HL-60/S4 treated with phorbol 12-myristate 13-acetate at 8.2 ng/mL for 4 days and 3 days (cell line): Measurements from ENCODE around the gene PRKAR1B.

Source experiments
- in situ Hi-C: fragments of 300-500 bp; cut with MboI; formaldehyde crosslinking; loops from 2 replicates; pipeline ENCODE4 v1.15.0; 2022; ENCODE audit warnings: low sequenced_read_pairs

PRKAR1B gene

DNA sequence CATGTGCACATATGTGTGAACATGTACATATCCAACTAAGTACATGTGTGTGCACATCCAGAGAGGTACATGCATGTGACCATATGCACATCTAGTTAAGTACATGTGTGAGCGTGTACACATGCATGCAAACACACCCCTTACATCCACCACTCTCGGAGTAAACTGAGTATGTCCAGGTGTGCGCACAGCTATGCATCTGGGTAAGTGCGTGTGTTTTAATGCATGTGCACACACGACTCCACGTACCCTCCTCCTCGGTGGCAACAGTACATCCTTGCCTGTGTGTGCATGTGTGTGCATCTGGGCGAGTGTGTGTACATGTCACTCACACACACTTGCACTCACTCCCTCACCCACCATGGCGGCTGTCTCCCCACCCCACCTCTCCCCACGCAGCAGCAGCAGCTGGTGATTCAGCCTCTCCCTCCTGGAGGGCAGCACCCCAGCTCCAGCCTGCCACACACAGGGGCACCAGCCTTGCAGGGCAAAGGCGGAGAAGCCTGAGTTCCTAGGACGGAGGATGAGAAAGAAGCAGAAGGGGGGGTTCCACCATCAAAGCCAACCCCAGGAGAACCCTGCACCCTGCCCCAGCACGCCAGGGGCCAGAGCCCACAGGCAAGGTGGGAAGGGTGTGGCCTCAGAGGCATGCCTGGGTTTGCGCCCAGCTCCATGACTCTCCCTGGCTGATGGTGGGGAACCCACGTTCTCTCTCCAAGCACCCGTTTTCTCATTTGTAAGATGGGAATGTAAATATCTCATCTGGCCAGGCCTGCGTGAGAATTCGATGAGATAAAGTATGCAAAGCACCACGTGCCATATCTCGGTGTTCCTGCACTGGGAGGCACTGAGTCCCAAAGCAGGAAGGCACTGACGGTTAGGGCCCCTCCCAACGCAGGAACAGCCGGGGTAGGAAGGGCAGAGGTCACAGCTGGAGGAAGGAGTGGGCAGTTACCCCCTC lies 28.3 kb downstream of the PRKAR1B start:
- in situ Hi-C loops, result no loop called here

DNA sequence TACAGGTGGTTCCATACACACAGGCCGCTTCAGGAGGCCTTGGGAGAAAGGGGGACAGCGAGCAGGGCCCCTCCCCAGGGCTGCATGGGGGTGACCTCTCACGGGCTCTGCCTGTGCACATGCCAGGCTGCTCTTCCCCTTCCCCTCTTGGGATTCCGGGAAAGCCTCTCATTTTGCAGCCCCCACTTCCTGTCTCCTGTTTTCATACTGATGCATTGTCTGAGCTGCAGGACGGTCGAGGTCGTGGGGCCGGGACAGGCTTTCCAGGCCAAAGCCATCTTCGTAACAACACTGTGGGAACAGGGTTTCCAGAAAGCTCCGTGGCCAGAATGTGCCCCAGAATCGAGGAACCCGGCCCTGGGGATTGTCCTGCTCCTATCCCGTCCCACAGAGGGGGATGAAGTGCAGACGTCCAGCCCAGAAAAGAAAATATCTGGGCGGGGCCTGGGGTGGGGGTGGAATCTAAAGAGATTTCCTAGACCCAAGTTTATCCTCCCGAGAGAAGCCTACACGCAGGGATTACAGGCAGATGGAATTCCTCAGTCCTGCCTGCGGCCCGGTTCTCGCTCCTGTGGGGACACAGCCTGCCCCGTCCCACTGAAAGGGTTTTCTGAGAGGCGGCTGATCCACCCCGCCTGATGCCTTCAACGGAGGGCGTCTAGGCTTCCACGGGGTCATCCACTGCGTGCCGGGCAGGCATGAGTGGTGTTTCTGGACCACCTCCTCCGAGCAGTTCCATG lies 30.1 kb downstream of the PRKAR1B start:
- in situ Hi-C loops, result no loop called here

DNA sequence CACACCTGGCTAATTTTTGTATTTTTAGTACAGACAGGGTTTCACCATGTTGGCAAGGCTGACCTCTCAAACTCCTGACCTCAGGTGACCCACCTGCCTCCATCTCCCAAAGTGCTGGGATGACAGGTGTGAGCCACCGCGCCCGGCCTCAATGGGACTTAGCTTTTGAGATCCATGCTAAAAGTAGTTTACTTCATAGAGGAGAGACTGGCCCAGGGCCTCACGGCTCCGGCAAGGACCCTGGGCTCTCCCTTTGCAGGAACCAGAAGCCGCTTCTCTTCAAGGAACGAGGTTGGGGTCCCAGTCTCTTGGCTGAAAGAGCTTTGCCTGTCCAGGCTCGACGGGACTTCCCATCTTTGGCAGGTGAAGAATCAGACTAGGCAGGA lies 30.7 kb downstream of the PRKAR1B start:
- in situ Hi-C loops, result no loop called here

DNA sequence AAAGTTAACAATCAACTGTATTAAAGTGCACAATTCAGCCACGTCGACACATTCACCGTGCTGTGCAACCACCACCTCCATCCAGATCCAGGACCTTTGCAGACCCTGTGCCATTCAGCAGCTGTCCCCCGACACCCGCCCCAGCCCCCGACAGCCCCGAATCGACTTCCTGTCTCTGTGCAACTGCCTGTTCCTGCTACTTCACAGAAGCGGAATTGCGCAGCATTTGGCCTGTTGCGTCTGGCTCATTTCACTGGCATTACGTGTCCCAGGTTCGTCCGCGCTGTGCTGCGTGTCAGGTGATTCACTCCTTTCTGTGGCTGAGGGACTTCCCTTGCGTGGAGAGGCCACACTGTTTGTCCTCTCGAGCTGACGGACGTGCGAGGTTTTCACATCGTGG lies 33.8 kb downstream of the PRKAR1B start:
- in situ Hi-C loops, result no loop called here

DNA sequence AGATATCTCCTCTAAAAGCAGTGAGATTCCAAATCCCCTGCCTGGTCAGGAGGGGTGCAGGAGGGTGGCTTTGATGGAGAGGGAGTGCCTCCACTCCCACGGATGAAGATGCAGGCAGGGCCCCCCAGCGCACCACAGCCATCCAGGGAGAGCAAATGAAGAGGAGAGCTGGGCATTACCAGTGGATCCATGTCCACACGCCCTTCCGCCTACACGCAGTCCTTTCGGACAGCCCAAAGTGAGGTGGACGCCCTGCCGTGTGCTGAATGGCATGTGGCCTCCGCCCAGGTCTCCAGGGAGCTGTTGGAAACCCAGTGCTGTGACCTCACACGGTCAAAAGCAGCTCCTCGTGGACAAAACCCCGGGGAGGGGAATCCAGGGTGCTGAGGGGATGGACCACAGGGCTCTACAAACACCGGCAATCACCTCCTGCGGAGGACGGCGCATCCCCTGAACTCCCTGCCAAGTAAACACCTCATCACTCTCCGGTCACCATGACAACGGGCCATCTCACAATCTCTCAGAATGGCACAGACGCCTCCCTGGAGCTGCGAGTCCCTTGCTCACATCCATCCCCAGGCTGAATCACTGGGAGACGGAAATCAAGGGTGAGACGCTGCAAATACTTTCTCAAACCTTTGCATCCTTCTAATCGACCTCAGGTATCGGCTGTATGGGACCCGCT lies 35.6 kb downstream of the PRKAR1B start:
- in situ Hi-C loops, result no loop called here

DNA sequence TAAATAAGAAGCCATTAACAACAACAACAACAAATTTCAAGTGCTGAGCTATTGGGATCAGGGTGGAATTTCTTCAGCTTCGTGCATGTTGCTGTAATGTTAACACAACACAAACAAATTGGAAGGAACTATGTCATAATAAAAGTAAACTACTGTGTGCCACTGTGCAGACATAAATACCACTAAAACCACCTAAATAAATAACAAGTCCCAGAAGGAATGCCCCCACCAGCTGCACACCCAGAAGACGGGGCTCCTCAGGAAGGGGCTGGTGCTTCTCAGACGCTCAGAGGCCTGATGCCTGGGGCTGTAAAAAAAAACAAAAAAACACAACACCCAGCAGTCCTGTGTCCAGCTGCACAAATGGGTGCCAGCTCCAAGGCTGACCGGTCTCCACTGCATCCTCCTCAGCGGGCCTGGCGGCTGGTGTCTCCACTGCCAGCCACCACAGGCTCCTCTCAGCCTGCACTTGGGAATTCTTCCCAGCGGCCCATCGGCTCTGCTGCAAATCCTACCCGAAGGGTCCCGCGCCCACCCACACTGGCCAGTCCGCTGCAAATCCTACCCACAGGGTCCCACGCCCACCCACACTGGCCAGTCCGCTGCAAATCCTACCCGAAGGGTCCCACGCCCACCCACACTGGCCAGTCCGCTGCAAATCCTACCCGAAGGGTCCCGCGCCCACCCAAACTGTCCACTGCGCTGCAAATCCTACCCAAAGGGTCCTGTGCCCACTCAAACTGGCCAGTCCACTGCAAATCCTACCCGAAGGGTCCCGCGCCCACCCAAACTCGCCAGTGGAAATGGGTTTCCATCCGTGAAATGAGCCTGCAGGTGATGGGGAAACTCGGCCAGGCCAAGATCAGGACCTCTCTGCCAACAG lies 36.4 kb downstream of the PRKAR1B start:
- in situ Hi-C loops, result no loop called here

DNA sequence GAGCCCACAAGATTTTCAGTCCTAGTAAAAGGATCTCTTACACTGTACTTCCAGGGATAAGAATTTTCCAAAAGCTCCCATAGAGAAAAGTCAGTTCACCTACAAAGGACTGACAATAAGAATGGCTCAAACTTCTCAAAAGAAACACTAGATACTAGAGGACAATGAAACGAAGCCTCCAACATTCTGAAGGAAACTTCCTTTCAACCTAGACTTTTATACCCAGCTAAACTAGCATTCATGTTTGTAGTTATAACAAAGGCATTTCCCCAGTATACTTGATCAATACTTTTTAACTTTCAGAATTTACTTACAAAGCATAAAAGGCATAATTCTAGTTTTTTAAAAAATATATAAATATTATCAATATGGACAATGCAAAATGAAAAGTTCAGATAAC lies 41.5 kb downstream of the PRKAR1B start:
- in situ Hi-C loops, result no loop called here

DNA sequence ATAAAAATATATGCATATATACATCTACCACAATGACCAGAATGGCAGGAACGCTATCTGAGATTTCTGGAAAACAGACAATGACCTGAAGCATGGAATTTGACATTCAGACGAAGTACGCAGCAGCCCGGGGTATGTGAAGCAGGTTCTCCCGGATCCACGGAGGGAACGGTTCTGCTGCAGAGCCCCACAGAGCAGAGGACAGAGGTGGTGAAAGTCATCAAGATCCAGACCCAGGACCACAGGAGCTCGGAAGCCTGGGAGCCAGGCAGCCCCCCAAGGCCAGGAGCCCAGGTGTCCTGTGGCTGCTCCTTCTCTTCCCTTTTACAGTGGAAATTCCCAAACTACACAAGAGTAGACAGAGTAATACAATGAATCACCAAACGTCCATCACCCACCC lies 42.7 kb downstream of the PRKAR1B start:
- in situ Hi-C loops, result no loop called here

DNA sequence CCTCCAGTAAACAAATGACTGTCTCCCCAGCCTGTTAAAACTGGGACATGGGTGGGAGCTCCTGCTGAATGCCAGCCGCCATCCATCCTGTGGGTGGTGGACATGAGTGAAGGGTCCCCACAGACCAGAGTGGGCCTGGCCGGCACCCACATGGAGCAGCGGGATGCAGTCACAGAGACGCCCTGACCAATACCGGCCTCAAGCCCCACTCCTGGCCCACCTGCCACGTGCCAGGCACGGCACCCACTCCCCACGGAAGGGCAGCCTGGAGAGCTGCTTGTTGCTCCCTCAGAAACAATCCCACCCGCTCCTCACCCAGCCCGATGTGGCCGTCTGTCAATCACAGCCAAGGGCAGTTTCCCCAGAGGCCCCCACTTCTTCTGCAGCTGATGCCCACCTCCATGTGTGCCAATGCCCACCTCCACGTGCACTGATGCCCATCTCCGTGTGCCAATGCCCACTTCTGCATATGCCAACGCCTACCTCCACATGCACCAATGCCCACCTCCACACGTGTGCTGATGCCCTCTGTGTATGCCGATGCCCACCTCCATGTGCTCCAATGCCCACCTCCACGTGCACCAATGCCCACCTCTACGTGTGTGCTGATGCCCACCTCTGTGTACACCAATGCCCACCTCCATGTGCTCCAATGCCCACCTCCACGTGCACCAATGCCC lies 43.4 kb downstream of the PRKAR1B start:
- in situ Hi-C loops, result no loop called here

DNA sequence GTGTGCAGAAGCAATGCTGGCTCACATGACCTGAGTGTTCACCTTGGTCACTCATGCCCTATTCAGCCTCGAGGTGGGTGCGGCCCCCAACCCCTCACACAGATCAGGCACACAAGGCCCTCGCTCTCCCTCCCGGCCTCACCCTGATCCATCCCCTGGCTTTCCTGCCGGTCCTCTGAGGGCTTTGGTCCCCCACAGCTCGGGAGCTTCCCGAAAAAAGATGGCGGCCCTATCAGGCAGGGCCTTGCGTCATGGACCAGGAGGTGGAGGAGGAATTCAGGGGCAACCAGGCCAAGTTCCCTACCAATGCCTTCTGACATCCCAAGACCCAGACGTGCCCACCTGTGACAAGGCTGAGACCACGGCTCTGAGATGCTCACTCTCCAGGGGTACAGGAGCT lies 44.3 kb downstream of the PRKAR1B start:
- in situ Hi-C loops, result no loop called here

DNA sequence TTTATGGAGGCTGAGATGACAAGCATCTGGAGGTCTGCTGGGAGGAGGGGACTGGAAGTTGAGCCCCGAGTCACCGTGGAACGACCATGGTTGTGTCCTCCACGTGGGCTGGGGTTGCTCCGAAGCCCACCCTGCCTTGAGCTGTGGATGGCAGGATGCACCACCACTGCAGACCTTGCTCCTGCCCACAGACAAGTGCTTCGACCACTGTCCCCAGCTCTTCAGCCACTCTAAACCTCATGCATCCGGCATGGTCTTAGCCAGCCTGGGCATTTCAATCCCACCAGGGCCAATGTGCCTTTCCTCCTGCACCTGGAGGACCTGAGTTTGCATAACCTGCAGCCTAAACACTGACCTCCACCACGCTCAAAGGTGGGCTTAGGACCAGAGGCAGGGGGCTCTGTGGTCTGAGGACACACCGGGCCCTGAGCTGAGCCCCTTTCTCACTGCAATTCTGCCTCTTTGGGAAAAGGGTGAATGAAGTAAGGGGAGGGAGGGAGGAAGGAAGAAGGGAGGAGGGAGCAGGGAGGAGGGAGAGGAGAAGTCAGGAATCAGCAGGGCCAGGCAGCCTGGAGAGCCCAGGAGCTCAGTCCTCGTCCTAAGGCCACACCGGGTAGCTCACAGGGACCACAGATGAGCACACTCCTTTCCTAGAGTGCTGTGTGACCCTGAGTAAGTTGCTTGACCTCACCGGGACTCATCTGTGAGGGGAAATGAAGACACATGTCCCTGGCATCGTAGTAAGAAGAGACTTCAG lies 45.4 kb downstream of the PRKAR1B start:
- in situ Hi-C loops, result no loop called here

DNA sequence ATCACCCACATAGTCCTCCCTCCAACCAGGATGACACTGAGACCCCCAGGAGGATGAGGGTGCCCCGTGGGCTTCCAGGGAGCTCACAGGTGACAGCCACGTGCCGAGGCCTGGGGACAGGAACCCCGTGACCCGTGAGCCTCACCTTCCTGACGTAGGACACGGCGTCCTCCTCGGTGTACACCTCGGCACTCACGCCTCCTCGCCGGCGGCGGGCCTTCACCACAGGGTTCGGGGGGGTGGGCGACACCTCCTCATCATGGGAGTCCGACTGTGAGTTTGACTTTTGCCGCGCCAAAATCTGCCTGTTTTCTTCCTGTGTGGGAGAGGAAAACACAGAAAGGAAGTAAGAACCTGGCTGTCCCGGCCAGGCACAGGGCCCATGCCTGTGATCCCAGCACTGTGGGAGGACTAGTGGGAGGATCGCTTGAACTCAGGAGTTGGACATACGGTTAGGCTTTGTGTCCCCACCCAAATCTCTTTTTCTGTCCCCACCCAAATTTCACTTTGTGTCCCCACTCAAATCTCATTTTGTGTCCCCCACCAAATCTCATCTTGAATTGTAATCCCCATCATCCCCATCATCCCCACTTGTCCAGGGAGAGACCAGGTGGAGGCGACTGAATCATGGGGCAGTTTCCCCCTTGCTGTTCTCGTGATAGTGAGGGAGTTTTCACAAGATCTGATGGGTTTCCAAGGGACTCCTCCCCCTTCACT lies 46.5 kb downstream of the PRKAR1B start:
- in situ Hi-C loops, result no loop called here

DNA sequence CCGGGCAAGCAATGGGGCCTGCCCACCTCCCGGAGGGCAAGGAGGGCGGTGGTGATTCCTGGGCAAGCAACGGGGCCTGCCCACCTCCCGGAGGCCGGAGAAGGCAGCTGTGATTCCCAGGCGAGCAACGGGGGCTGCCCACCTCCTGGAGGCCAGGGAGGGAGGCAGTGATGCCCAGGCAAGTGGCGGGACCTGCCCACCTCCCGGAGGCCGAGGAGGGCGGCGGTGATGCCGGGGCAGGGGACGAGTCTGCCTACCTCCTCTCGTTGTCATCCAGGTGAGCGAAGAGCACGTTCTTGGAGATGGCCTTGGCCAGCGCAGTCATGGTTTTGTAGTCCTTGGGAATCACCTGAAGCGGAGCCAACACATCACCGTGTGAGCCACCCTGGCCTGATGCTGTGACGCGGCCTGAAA lies 50.1 kb downstream of the PRKAR1B start:
- in situ Hi-C loops, result no loop called here

DNA sequence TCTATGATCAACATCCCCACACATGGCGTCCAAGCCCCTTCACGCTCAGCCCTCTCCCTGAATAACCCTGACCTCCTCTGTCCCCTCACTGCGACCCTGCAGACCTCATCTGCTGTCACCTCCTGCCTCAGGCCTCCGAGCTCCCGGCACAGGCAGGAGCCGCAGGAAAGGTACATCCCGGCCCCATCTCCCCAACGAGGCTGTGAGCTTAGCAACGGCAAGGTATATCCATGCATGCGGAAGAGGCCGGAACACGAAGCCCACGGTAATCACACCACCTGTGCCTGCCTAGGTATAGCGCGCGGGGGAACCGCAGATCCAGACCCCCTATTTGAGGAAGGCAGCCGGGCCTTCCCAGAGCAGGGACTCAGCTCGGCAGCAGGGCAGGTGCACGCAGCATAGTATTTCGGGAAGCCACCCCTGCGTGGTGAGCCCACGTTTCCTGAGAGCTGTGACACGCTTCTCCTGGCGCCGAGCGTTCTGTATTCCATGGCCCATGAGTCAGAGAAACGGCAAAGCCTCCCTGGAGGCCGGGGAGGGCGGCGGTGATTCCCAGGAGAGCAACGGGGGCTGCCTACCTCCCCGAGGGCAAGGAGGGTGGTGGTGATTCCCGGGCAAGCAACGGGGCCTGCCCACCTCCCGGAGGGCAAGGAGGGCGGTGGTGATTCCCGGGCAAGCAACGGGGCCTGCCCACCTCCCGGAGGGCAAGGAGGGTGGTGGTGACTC lies 50.7 kb downstream of the PRKAR1B start:
- in situ Hi-C loops, result no loop called here

DNA sequence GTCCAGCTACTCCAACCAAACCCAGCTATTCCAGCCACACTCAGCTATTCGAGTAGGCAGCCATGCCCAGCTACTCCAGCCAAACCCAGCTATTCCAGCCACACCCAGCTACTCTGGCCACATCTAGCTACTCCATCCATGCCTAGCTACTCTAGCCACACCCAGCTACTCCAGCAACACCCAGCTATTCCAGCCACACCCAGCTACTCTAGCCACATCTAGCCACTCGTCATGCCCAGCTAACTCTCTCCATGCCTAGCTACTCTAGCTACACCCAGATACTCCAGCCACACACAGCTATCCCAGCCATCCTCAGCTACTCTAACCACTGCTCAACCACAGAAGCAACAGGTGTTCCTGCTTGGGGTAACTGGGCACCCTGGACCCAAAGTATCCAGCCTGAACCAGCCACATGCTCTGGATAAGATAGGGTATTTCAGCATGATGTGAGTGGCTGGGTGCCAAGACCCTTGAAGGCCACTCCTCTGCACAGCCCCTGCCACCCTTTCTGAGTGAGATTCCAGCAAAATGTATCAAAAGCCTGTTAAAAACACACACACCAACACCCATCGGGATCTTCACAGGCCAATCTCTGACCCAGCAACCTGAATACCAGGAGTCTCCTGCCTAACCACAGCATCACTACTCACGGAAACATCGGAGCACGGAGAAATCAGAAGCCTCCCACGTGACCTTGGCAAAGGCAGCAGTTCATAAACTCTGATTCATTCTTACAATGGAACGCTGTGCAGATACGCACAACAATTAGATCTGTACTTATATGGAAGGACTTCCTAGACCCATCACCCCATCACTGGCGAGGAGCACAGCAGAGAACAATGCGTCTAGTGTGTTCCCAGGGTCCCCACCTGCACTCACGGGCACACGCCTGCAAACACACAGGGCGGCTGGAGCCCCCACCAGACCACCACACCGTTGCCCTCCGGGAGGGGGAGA lies 52.3 kb downstream of the PRKAR1B start:
- in situ Hi-C loops, result no loop called here

DNA sequence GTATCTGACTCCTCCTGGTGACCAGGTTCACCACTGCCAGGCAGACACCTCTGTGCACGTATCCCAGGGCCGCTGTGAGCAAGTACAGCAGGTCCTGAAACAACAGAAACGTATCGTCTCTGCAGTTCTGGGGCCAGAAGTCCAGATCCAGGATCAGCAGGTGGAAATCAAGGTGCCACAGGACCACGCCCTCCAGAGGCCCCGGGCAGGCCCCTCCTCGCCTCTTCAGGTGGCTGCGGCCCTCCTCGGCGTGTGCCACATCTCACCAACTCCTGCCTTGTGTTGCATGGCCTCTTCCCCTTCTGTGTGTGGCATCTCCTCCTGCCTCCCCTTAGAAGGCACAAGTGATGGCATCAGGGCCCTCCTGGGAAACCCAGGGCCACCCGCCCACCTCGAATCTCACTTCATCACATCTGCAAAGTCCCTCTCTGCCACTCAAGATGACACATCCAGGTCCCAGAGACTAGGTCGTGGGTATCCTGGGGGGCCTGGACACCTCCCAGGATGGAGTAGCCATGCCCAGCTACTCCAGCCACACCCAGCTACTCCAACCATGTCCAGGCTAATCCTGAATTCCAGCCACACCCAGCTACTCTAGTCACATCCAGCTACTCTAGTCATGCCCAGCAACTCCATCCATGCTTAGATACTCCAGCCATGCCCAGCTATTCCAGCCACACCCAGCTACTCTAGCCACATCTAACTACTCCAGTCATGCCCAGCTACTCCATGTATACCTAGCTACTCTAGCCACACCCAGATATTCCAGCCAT lies 53.2 kb downstream of the PRKAR1B start:
- in situ Hi-C loops, result no loop called here
